ENCODE data around the gene TCP11L2.
A peak's percentile ranks its signal among the peaks of the same experiment; 100 is the strongest.

The TCP11L2 gene

GRCh38 chr12:106353175-106353574 lies 50.6 kb downstream of the TCP11L2 start:
- TF ChIP-seq ZNF169 (tag by site-specific recombination; IDR thresholded peaks at IDR 0.05) (no peak), ZNF449 (tag by site-specific recombination; IDR thresholded peaks at IDR 0.05) (no peak), ZBTB26 (tag by site-specific recombination; optimal IDR thresholded peaks at IDR 0.05) (no peak), ZNF146 (tag by site-specific recombination; IDR thresholded peaks at IDR 0.05) (no peak), SCRT2 (tag by site-specific recombination; IDR thresholded peaks at IDR 0.05) (no peak), ZNF837 (tag by site-specific recombination; IDR thresholded peaks at IDR 0.05) (no peak), ZNF114 (tag by site-specific recombination; IDR thresholded peaks at IDR 0.05) (no peak), ZNF292 (tag by site-specific recombination; IDR thresholded peaks at IDR 0.05; ENCODE audit: borderline replicate concordance, low read depth) (no peak), ZNF223 (tag by site-specific recombination; IDR thresholded peaks at IDR 0.05) (no peak), ZNF221 (tag by site-specific recombination; IDR thresholded peaks at IDR 0.05; ENCODE audit: borderline replicate concordance) (no peak), ZNF311 (tag by site-specific recombination; IDR thresholded peaks at IDR 0.05; ENCODE audit: borderline replicate concordance) (no peak)
- CTCF ChIA-PET = interaction anchor here (1.6 kb wide), 1 partner anchor 127 kb away, joined by 5 read pairs; no protein-coding TSS in a partner anchor
- no peaks in the 10 kb centered on the region for H3K36me3 ChIP-seq (ENCODE audit: control insufficient read depth in 2 of 2, insufficient read depth in 1 of 2, low read length in 2 of 2)
- H3K27ac ChIP-seq (ENCODE audit: extremely low read depth, low read depth, low read length) = no peak overlapping the region
- H3K4me3 ChIP-seq (ENCODE audit: low read depth, low read length) = no peak overlapping the region
- no peaks in the 10 kb centered on the region for H3K9me3 ChIP-seq (ENCODE audit: control insufficient read depth, insufficient read depth, low read depth, low read length)
- no peaks in the 10 kb centered on the region for H3K4me1 ChIP-seq (ENCODE audit: control insufficient read depth, insufficient read depth, low read length)
- POLR2A ChIA-PET = no interaction called here

- Histone ChIP-seq H3K27ac (ENCODE audit: extremely low read depth, low read depth, low read length) (peak within 1 kb of the TSS; percentile 74), H3K4me1 (ENCODE audit: control insufficient read depth, insufficient read depth, low read length) (no peaks in the 10 kb centered on the region), H3K4me3 (ENCODE audit: low read depth, low read length) (peak within 1 kb of the TSS; percentile 98), H3K9me3 (ENCODE audit: control insufficient read depth, insufficient read depth, low read depth, low read length) (no peaks in the 10 kb centered on the region), H3K36me3 (ENCODE audit: control insufficient read depth in 2 of 2, insufficient read depth in 1 of 2, low read length in 2 of 2) (no peaks in the 10 kb centered on the region)
- ChIA-PET CTCF (interaction anchor here (0.6 to 3.6 kb wide), 37 partner anchors 8 to 750 kb away, joined by 3 to 27 read pairs (median 4); no protein-coding TSS in a partner anchor), POLR2A (interaction anchor here (0.6 to 2.3 kb wide), 16 partner anchors 10 to 1122 kb away, joined by 3 to 10 read pairs (median 3); partner anchors contain the start of genes APPL2 and TMEM263)
- TF ChIP-seq HOXD13 (CRISPR knock-in tag; IDR thresholded peaks at IDR 0.05; ENCODE audit: borderline replicate concordance) = no peak
- no peak for TF ChIP-seq ZNF155 (tag by site-specific recombination; IDR thresholded peaks at IDR 0.05)
- TF ChIP-seq KLF1 (tag by site-specific recombination; IDR thresholded peaks at IDR 0.05) = peak; percentile 82
- no peak for TF ChIP-seq ZNF266 (tag by site-specific recombination; IDR thresholded peaks at IDR 0.05; ENCODE audit: low read depth)
- no peak for TF ChIP-seq ZNF274 (IDR thresholded peaks at IDR 0.05; ENCODE audit: low read length)
- TF ChIP-seq ZNF274 (tag by site-specific recombination; IDR thresholded peaks at IDR 0.05; ENCODE audit: borderline replicate concordance) = no peak
- TF ChIP-seq WT1 (tag by site-specific recombination; IDR thresholded peaks at IDR 0.05) = peak; percentile 67
- peak; percentile 98 for TF ChIP-seq ZNF660 (tag by site-specific recombination; IDR thresholded peaks at IDR 0.05)
- peak; percentile 71; the same call in 1 of the 2 replicates for TF ChIP-seq ZBTB20 (tag by site-specific recombination; IDR thresholded peaks at IDR 0.05)
- TF ChIP-seq ZNF621 (tag by site-specific recombination; IDR thresholded peaks at IDR 0.05) = no peak
- TF ChIP-seq ZNF561 (tag by site-specific recombination; IDR thresholded peaks at IDR 0.05; ENCODE audit: borderline replicate concordance) = peak; percentile 97
- TF ChIP-seq ZNF24 (tag by site-specific recombination; IDR thresholded peaks at IDR 0.05) = peak; percentile 85
- TF ChIP-seq ZNF600 (tag by site-specific recombination; IDR thresholded peaks at IDR 0.05) = peak; percentile 100
- TF ChIP-seq ZNF112 (tag by site-specific recombination; IDR thresholded peaks at IDR 0.05) = no peak
- TF ChIP-seq ZNF624 (tag by site-specific recombination; IDR thresholded peaks at IDR 0.05) = no peak
- TF ChIP-seq ZNF138 (tag by site-specific recombination; IDR thresholded peaks at IDR 0.05; ENCODE audit: borderline replicate concordance) = no peak
- no peak for TF ChIP-seq GLI2 (tag by site-specific recombination; IDR thresholded peaks at IDR 0.05; ENCODE audit: borderline replicate concordance, low read depth)
- no peak for TF ChIP-seq TCF7L2 (IDR thresholded peaks at IDR 0.05; ENCODE audit: borderline replicate concordance, low read depth, low read length)
- TF ChIP-seq ZNF48 (tag by site-specific recombination; IDR thresholded peaks at IDR 0.05) = no peak
- TF ChIP-seq YY1 (tag by site-specific recombination; IDR thresholded peaks at IDR 0.05) = peak; percentile 79
- TF ChIP-seq SCRT2 (tag by site-specific recombination; IDR thresholded peaks at IDR 0.05) = peak; percentile 60; the same call in 1 of the 2 replicates
- no peak for TF ChIP-seq ELK4 (IDR thresholded peaks at IDR 0.05; ENCODE audit: borderline replicate concordance, low read depth, low read length)
- no peak for TF ChIP-seq ZNF776 (tag by site-specific recombination; IDR thresholded peaks at IDR 0.05; ENCODE audit: borderline replicate concordance)
These were observed 55.2 kb downstream of the TCP11L2 start, which contains the start of gene POLR3B for GRCh38 chr12:106357549-106358395. Gene POLR3B, plus strand, starts transcription at chr12:106357748. Its CDS starts 132 bp downstream, at chr12:106357880.
